ENCODE measurements around the gene FOXO1. TPM values are rescaled to one million over a fixed set of nuclear protein-coding genes. Genes with fewer than 3 reads are reported as not detected.

Gene FOXO1
- total RNA-seq, 3 donors from 2014 or later = 28.7 to 34.1 (median 30.5) TPM

GRCh38 chr13:40611635-40612034 lies 54.8 kb downstream of the FOXO1 start:
- no peaks in the 10 kb centered on the region for H3K9me3 ChIP-seq
- H3K36me3 ChIP-seq (ENCODE audit: low read depth) = no peaks in the 10 kb centered on the region
- TF ChIP-seq CTCF (IDR thresholded peaks at IDR 0.05) = no peak
- DNase-seq (no peak), ATAC-seq (no peak)
- peaks cover 41% of the 10 kb centered on the region for H3K4me1 ChIP-seq (ENCODE audit: low read depth)
- no peak overlapping the region for H3K4me3 ChIP-seq
- intact Hi-C loops (cut with DNase I, micrococcal nuclease) = no loop called here

- Histone ChIP-seq H3K9me3 (no peaks in the 10 kb centered on the region), H3K4me3 (no peak overlapping the region), H3K4me1 (ENCODE audit: low read depth) (peaks cover 41% of the 10 kb centered on the region), H3K36me3 (ENCODE audit: low read depth) (no peaks in the 10 kb centered on the region)
- intact Hi-C loops (cut with DNase I, micrococcal nuclease) = no loop called here
- no peak for TF ChIP-seq CTCF (IDR thresholded peaks at IDR 0.05)
- ATAC-seq (no peak), DNase-seq (no peak)
Measured at GRCh38 chr13:40611004-40611403, 55.4 kb downstream of the FOXO1 start.

GRCh38 chr13:40609972-40610726 lies 56.3 kb downstream of the FOXO1 start:
- Histone ChIP-seq H3K4me3 (no peak overlapping the region), H3K36me3 (ENCODE audit: low read depth) (no peaks in the 10 kb centered on the region), H3K9me3 (no peaks in the 10 kb centered on the region), H3K4me1 (ENCODE audit: low read depth) (peaks cover 41% of the 10 kb centered on the region)
- intact Hi-C loops (cut with DNase I, micrococcal nuclease) = no loop called here
- TF ChIP-seq CTCF (IDR thresholded peaks at IDR 0.05) = no peak
- DNase-seq = peak in 1 of 3 donors; percentile 24
- peak; percentile 74 for ATAC-seq

- intact Hi-C loops (cut with DNase I, micrococcal nuclease) = no loop called here
- ATAC-seq (no peak), DNase-seq (no peak)
- no peak for TF ChIP-seq CTCF (IDR thresholded peaks at IDR 0.05)
- Histone ChIP-seq H3K4me1 (ENCODE audit: low read depth) (peaks cover 32% of the 10 kb centered on the region), H3K36me3 (ENCODE audit: low read depth) (no peaks in the 10 kb centered on the region), H3K9me3 (no peaks in the 10 kb centered on the region), H3K4me3 (no peak overlapping the region)
Measured at GRCh38 chr13:40608308-40608707, 58.1 kb downstream of the FOXO1 start.

- Histone ChIP-seq H3K9me3 (no peaks in the 10 kb centered on the region), H3K4me1 (ENCODE audit: low read depth) (peaks cover 11% of the 10 kb centered on the region), H3K36me3 (ENCODE audit: low read depth) (no peaks in the 10 kb centered on the region), H3K4me3 (no peak overlapping the region)
- DNase-seq (no peak), ATAC-seq (no peak)
- TF ChIP-seq CTCF (IDR thresholded peaks at IDR 0.05) = no peak
- intact Hi-C loops (cut with DNase I, micrococcal nuclease) = no loop called here
Measured at GRCh38 chr13:40605573-40605972, 60.9 kb downstream of the FOXO1 start.
